ENCODE measurements around the gene TMEM92. TPM values are rescaled to one million over a fixed set of nuclear protein-coding genes. Genes with fewer than 3 reads are reported as not detected.

The TMEM92 gene
- total and polyA plus RNA-seq, 10 of the 15 experiments (the other 5 are each of a cell fraction or from before 2014, with no cell fraction given) = 0.11 to 1.2 (median 0.32) TPM

DNA sequence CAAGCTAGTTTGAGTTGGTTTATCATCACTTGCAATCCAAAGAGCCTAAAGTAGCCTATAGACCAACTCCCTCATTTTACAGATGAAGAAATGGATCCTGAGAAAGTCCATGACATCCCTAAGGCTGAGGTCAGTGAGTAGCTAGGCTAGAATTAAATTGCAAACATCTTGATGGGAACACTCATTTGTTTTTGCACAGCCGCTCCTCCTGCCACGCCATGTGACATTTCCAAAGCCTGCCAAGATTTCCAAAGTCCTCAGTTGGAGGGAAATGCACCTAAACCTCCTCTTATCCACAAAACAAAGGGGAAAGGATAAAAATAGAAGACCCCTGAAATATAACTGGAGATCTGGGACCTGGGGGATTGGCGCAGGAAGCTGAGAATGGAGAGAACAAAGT is 15.0 kb downstream of the TMEM92 start:
- H3K27ac ChIP-seq (ENCODE audit: control insufficient read depth, insufficient read depth) = no peak overlapping the region
- TF ChIP-seq MTA2 (IDR thresholded peaks at IDR 0.05; ENCODE audit: low read depth) = no peak
- no peak for TF ChIP-seq HDAC6 (IDR thresholded peaks at IDR 0.05; ENCODE audit: unreplicated experiment)
- TF ChIP-seq MEF2A (IDR thresholded peaks at IDR 0.05; ENCODE audit: insufficient read depth, low read depth, low read length) = no peak
- TF ChIP-seq POLR2AphosphoS2 (IDR thresholded peaks at IDR 0.05; ENCODE audit: low read depth, low read length) = no peak
- TF ChIP-seq, protein P1, sequence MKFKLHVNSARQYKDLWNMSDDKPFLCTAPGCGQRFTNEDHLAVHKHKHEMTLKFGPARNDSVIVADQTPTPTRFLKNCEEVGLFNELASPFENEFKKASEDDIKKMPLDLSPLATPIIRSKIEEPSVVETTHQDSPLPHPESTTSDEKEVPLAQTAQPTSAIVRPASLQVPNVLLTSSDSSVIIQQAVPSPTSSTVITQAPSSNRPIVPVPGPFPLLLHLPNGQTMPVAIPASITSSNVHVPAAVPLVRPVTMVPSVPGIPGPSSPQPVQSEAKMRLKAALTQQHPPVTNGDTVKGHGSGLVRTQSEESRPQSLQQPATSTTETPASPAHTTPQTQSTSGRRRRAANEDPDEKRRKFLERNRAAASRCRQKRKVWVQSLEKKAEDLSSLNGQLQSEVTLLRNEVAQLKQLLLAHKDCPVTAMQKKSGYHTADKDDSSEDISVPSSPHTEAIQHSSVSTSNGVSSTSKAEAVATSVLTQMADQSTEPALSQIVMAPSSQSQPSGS (IDR thresholded peaks at IDR 0.05; ENCODE audit: low read length) = no peak
- TF ChIP-seq, protein P2, sequence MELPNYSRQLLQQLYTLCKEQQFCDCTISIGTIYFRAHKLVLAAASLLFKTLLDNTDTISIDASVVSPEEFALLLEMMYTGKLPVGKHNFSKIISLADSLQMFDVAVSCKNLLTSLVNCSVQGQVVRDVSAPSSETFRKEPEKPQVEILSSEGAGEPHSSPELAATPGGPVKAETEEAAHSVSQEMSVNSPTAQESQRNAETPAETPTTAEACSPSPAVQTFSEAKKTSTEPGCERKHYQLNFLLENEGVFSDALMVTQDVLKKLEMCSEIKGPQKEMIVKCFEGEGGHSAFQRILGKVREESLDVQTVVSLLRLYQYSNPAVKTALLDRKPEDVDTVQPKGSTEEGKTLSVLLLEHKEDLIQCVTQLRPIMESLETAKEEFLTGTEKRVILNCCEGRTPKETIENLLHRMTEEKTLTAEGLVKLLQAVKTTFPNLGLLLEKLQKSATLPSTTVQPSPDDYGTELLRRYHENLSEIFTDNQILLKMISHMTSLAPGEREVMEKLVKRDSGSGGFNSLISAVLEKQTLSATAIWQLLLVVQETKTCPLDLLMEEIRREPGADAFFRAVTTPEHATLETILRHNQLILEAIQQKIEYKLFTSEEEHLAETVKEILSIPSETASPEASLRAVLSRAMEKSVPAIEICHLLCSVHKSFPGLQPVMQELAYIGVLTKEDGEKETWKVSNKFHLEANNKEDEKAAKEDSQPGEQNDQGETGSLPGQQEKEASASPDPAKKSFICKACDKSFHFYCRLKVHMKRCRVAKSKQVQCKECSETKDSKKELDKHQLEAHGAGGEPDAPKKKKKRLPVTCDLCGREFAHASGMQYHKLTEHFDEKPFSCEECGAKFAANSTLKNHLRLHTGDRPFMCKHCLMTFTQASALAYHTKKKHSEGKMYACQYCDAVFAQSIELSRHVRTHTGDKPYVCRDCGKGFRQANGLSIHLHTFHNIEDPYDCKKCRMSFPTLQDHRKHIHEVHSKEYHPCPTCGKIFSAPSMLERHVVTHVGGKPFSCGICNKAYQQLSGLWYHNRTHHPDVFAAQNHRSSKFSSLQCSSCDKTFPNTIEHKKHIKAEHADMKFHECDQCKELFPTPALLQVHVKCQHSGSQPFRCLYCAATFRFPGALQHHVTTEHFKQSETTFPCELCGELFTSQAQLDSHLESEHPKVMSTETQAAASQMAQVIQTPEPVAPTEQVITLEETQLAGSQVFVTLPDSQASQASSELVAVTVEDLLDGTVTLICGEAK (IDR thresholded peaks at IDR 0.05; ENCODE audit: borderline replicate concordance) = no peak
- no peak for TF ChIP-seq BHLHE40 (IDR thresholded peaks at IDR 0.05; ENCODE audit: borderline replicate concordance in 1 of 2, low read depth in 2 of 2, low read length in 1 of 2)
- ChIA-PET RAD21 (ENCODE audit: unreplicated experiment) (interaction anchor here (0.9 to 1.4 kb wide), 3 partner anchors 35 to 93 kb away, joined by 3 to 6 read pairs (median 3); partner anchors contain the start of gene COL1A1), POLR2A (interaction anchor here (0.6 to 1.8 kb wide), 4 partner anchors 8 to 187 kb away, joined by 3 to 7 read pairs (median 3); no protein-coding TSS in a partner anchor), CTCF (interaction anchor here (0.8 to 16.9 kb wide), 7 partner anchors 7 to 195 kb away, joined by 3 to 298 read pairs (median 12); partner anchors contain the start of genes COL1A1 and TMEM92), SMC1A (ENCODE audit: uncharacterized antibody, unreplicated experiment) (interaction anchor here (1.0 to 2.6 kb wide), 8 partner anchors 9 to 195 kb away, joined by 3 to 10 read pairs (median 4); partner anchors contain the start of gene PDK2)
- no peak overlapping the region for H2AFZ ChIP-seq (ENCODE audit: control insufficient read depth, low read depth, low read length)
- 0 out of 2 replicates have a peak overlapping the region, but pooled peaks have one; percentile 13 for H3K4me2 ChIP-seq (ENCODE audit: control insufficient read depth, insufficient read depth)
- H3K27me3 ChIP-seq (replicated peaks in 1 of 2; ENCODE audit: control insufficient read depth in 2 of 2, insufficient read depth in 2 of 2, low read length in 1 of 2) = no peaks in the 10 kb centered on the region
- no TSS peak for BruUV-seq (replicated peaks)
- DNase-seq (ENCODE audit: low read depth, low spot score) = no peak
- WGBS (ENCODE audit: insufficient coverage, insufficient replicate concordance, low lambda C conversion rate, missing lambda C conversion rate) = 73% methylated on average over 3 of the region's 3 CpGs
- no peak for ATAC-seq
- in situ Hi-C loops (cut with MboI) = no loop called here
- intact Hi-C loops (cut with micrococcal nuclease; ENCODE audit: unreplicated experiment) = no loop called here
- no peaks in the 10 kb centered on the region for H3K79me2 ChIP-seq (ENCODE audit: control insufficient read depth, insufficient read depth, low read length)
- H4K20me1 ChIP-seq (ENCODE audit: control insufficient read depth, insufficient read depth) = no peaks in the 10 kb centered on the region
- no peaks in the 10 kb centered on the region for H3K9me3 ChIP-seq (replicated peaks; ENCODE audit: control insufficient read depth, insufficient read depth, low read length)
- FAIRE-seq = no peak
- no peak overlapping the region for H3K4me3 ChIP-seq
- H3K9ac ChIP-seq (ENCODE audit: control insufficient read depth, insufficient read depth, low read length) = no peak overlapping the region
- peaks cover 14% of the 10 kb centered on the region for H3K4me1 ChIP-seq (ENCODE audit: control insufficient read depth, insufficient read depth, low read length)
- H3K36me3 ChIP-seq (ENCODE audit: control insufficient read depth in 2 of 2, insufficient read depth in 2 of 2, low read length in 1 of 2) = no peaks in the 10 kb centered on the region

All from GM12878 (cell line).